IPS DF 6.9 (cell line): ENCODE results near the gene OR51B6.
"Not testable (repeated sequence)": the region's sequence is repeated elsewhere in the genome, so short reads cannot be mapped to it uniquely, and the experiment has no call there.

ENCODE experiments used
- DNase-seq: peaks from one replicate; pipeline ENCODE4 v3.0.0-alpha.2; 2013; ENCODE audit warnings: low read depth, low spot score
- H3K27ac ChIP-seq: one replicate; pipeline ENCODE4 v1.5.1; 2013; ENCODE audit warnings: low read length, control low read depth
- H3K27me3 ChIP-seq: 2 replicates; pipeline ENCODE4 v1.6.1; 2013; ENCODE audit warnings: mild to moderate bottlenecking, low read length; ENCODE audit not compliant: control insufficient read depth, insufficient read depth
- H3K36me3 ChIP-seq: 2 replicates; pipeline ENCODE4 v1.6.1; 2013; ENCODE audit warnings: low read length; ENCODE audit not compliant: control insufficient read depth, insufficient read depth
- H3K4me1 ChIP-seq: 2 replicates; pipeline ENCODE4 v1.6.1; 2013; ENCODE audit warnings: low read length; ENCODE audit not compliant: control insufficient read depth, insufficient read depth
- H3K4me3 ChIP-seq: 2 replicates; pipeline ENCODE4 v1.5.1; 2013; ENCODE audit warnings: mild to moderate bottlenecking, low read length
- H3K9me3 ChIP-seq: 2 replicates; pipeline ENCODE4 v1.6.1; 2013; ENCODE audit warnings: low read length, inconsistent platforms; ENCODE audit not compliant: control insufficient read depth, insufficient read depth
- WGBS: extraction: QIAGEN DNeasy Blood & Tissue Kit; methylation state at CpG from one replicate; pipeline ENCODE4 v1.1.7; 2013; ENCODE audit warnings: mixed read lengths, missing lambda C conversion rate; ENCODE audit not compliant: insufficient read length, insufficient coverage; 5-methylcytosine and 5-hydroxymethylcytosine counted together

OR51B6 gene

GRCh38 chr11:5336331-5336730 is 15.0 kb upstream of the OR51B6 start:
- H3K27ac ChIP-seq: no peak overlapping the region
- no peaks in the 10 kb centered on the region for H3K27me3 ChIP-seq
- no peak for DNase-seq
- H3K4me1 ChIP-seq: no peaks in the 10 kb centered on the region
- no peaks in the 10 kb centered on the region for H3K36me3 ChIP-seq
- H3K9me3 ChIP-seq: no peaks in the 10 kb centered on the region
- no peak overlapping the region for H3K4me3 ChIP-seq

DNA sequence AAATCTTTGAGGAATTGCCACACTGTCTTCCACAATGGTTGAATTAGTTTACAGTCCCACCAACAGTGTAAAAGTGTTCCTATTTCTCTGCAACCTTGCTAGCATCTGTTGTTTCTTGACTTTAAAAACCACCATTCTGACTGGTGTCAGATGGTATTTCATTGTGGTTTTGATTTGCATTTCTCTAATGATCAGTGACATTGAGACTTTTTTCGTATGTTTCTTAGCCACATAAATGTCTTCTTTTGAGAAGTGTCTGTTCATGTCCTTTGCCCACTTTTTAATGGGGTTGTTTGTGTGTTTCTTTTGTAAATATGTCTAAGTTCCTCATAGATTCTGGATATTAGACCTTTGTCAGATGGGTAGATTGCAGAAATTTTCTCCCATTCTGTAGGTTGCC is 14.1 kb upstream of the OR51B6 start:
- not testable (repeated sequence) for H3K27ac ChIP-seq, H3K27me3 ChIP-seq, H3K9me3 ChIP-seq, DNase-seq, H3K36me3 ChIP-seq, H3K4me3 ChIP-seq, H3K4me1 ChIP-seq
- WGBS: no CpG with 5 or more reads among the region's 1 CpG

GRCh38 chr11:5339771-5340322 is 11.5 kb upstream of the OR51B6 start:
- H3K36me3 ChIP-seq: no peaks in the 10 kb centered on the region
- no CpG with 5 or more reads among the region's 1 CpG for WGBS
- no peaks in the 10 kb centered on the region for H3K9me3 ChIP-seq
- no peak overlapping the region for H3K27ac ChIP-seq
- no peaks in the 10 kb centered on the region for H3K27me3 ChIP-seq
- no peaks in the 10 kb centered on the region for H3K4me1 ChIP-seq
- no peak for DNase-seq
- no peak overlapping the region for H3K4me3 ChIP-seq

- no peaks in the 10 kb centered on the region for H3K36me3 ChIP-seq
- no peaks in the 10 kb centered on the region for H3K4me1 ChIP-seq
- no peaks in the 10 kb centered on the region for H3K9me3 ChIP-seq
- H3K27me3 ChIP-seq: no peaks in the 10 kb centered on the region
- WGBS: no CpG with 5 or more reads among the region's 6 CpGs
- no peak within 1 kb of the TSS for H3K27ac ChIP-seq
- no peak for DNase-seq
- no peak within 1 kb of the TSS for H3K4me3 ChIP-seq
These were observed 7.6 kb upstream of the OR51B6 start, which contains the start of gene OR51B5 for GRCh38 chr11:5343474-5344335. OR51B5 (minus strand) TSS chr11:5343524; CDS start chr11:5343524, 0 bp downstream.

DNA sequence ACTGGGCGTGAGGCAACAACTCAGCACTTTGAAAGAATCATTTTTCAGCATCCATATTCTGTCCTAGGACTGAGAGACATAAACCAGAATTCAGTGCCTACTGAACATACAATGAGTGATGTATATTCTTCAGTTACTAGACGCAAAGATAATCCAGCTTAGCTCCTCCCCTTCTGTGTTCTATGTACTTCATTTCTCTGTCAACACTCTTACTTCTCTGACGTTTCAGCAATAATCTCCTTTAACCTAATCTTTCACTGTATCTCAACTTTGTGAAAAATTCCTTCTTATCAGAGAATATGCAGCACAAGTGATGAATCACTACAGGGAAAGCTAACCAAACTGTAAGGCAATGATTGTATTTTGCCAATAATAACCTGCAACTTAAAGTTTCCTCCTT is 5.5 kb upstream of the OR51B6 start:
- Histone ChIP-seq H3K9me3 (no peaks in the 10 kb centered on the region), H3K4me1 (no peaks in the 10 kb centered on the region), H3K36me3 (no peaks in the 10 kb centered on the region), H3K27ac (no peak overlapping the region), H3K27me3 (no peaks in the 10 kb centered on the region), H3K4me3 (no peak overlapping the region)
- WGBS: 100% methylated on average over 1 of the region's 3 CpGs
- DNase-seq: no peak

GRCh38 chr11:5348551-5349194 is 2.6 kb upstream of the OR51B6 start:
- Histone ChIP-seq H3K36me3 (no peaks in the 10 kb centered on the region), H3K4me1 (no peaks in the 10 kb centered on the region), H3K27me3 (no peaks in the 10 kb centered on the region), H3K4me3 (no peak overlapping the region), H3K9me3 (no peaks in the 10 kb centered on the region), H3K27ac (no peak overlapping the region)
- WGBS: no CpG with 5 or more reads among the region's 3 CpGs
- DNase-seq: no peak

DNA sequence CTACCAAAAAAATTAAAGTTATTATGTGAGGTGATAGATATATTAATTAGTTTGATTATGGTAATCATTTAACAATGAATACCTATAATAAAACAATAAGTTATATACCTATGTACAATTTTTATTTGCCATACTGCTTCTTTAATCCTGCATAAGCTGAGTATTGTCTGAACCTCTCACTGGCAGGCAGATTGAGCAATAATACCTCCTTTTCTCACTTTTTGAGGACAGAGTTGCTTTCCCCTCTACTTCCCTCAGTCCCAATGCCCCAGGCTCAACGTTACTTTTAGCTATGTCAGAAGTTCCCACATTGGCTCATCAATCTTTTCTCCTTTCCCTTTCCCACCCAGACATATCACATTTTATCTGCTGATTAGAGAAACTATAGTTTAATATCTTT is 1.8 kb upstream of the OR51B6 start:
- WGBS: no CpG with 5 or more reads among the region's 1 CpG
- Histone ChIP-seq H3K27ac (no peak overlapping the region), H3K4me3 (no peak overlapping the region), H3K36me3 (no peaks in the 10 kb centered on the region), H3K4me1 (no peaks in the 10 kb centered on the region), H3K9me3 (no peaks in the 10 kb centered on the region), H3K27me3 (no peaks in the 10 kb centered on the region)
- no peak for DNase-seq

- H3K27ac ChIP-seq, H3K9me3 ChIP-seq, H3K36me3 ChIP-seq, H3K4me3 ChIP-seq, H3K4me1 ChIP-seq, H3K27me3 ChIP-seq, DNase-seq: not testable (repeated sequence)
- WGBS: no CpG with 5 or more reads among the region's 5 CpGs
These were observed 4.7 kb downstream of the OR51B6 start for GRCh38 chr11:5356031-5356430.

- Histone ChIP-seq H3K4me1 (no peaks in the 10 kb centered on the region), H3K9me3 (no peaks in the 10 kb centered on the region), H3K36me3 (no peaks in the 10 kb centered on the region), H3K27me3 (no peaks in the 10 kb centered on the region), H3K27ac (no peak overlapping the region), H3K4me3 (no peak overlapping the region)
- no CpG with 5 or more reads among the region's 3 CpGs for WGBS
- DNase-seq: no peak
These were observed 10.8 kb downstream of the OR51B6 start for GRCh38 chr11:5362017-5362625.

DNA sequence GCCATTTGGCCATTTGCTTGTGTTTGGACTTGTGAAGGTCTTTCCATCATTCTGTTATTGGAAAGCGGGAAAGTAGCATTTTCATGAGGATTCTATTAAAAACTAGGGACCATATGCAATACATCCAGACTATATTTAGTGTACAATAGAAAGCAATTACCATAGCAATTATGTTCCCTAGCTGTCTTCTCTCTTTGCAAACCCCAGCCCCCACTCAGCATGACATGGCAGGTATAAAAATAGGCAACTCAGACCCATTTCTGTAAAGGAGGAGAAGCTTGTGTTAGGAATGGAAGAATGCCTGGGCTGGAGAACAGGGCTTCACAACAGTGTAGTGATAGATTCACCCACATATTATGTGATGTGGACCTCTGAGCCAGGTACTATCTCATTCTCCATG is 12.4 kb downstream of the OR51B6 start:
- WGBS: no CpG with 5 or more reads among the region's 1 CpG
- H3K4me1 ChIP-seq: no peaks in the 10 kb centered on the region
- no peaks in the 10 kb centered on the region for H3K27me3 ChIP-seq

More for the DNA sequence above, 12.4 kb downstream of the OR51B6 start:
- H3K27ac ChIP-seq: no peak overlapping the region
- H3K36me3 ChIP-seq: no peaks in the 10 kb centered on the region
- no peak overlapping the region for H3K4me3 ChIP-seq
- H3K9me3 ChIP-seq: no peaks in the 10 kb centered on the region
- DNase-seq: no peak
